COR-L47 (cell line): ENCODE measurements around the gene DEF6.
"Not testable (repeated sequence)": the region's sequence is repeated elsewhere in the genome, so short reads cannot be mapped to it uniquely, and the experiment has no call there.

Experiments
- DNase-seq: peaks from one replicate; lab custom pipeline; 2025; lab: John Stamatoyannopoulos, UW

The DEF6 gene

GRCh38 chr6:35280903-35281302, 16.7 kb upstream of the DEF6 start:
- no peak for DNase-seq

DNA sequence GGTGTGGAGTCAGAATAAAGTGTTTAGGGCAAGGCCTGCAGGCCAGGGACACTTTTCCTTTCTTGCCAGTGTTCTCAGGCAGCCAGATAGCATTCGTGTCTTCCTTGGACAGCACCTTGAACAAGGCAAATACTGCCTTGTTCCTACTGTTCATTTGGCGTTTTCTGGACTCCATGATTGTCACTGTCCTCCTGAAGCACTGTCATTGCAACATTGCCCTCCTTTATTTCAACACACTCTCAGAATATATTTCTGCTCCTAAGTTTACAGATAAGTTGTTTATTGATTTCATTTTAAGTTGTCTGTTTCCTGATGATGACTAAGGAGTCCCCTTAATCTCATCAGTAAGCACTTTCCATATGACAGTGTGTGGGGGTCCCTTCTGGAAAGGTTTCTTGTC, 15.1 kb upstream of the DEF6 start:
- DNase-seq, result no peak

GRCh38 chr6:35283361-35283760, 14.3 kb upstream of the DEF6 start:
- DNase-seq, result no peak

GRCh38 chr6:35287671-35288396, 9.8 kb upstream of the DEF6 start:
- DNase-seq, result no peak

- no peak for DNase-seq
Measured at GRCh38 chr6:35288834-35289233, 8.8 kb upstream of the DEF6 start.

DNA sequence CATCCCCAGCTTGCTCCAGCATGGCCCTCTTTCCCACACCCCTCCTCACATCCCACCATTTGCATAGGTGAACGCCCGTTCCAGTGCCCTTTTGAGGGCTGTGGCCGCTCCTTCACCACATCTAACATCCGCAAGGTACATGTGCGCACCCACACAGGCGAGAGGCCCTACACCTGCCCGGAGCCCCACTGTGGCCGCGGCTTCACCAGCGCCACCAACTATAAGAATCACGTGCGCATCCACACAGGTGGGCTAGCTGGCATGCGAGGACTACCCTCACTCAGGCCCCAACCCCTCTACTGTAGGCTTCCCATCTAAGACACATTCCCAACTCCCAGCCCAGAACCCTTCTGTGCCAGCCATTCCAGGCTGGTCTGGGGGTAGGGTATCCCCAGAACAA, 6.1 kb upstream of the DEF6 start:
- no peak for DNase-seq

DNA sequence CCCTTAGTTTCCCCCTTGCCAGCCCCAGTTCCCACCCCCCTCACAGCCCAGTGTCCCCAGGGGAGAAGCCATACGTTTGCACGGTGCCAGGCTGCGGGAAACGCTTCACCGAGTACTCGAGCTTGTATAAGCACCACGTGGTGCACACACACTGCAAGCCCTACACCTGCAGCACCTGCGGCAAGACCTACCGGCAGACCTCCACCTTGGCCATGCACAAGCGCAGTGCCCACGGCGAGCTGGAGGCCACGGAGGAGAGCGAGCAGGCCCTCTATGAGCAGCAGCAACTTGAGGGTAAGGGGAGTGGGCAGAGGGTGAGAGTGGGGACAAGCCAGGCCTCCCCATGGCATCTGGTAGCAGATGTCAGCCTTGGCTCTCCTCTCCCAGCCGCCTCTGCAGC, 5.1 kb upstream of the DEF6 start:
- DNase-seq, result no peak

DNA sequence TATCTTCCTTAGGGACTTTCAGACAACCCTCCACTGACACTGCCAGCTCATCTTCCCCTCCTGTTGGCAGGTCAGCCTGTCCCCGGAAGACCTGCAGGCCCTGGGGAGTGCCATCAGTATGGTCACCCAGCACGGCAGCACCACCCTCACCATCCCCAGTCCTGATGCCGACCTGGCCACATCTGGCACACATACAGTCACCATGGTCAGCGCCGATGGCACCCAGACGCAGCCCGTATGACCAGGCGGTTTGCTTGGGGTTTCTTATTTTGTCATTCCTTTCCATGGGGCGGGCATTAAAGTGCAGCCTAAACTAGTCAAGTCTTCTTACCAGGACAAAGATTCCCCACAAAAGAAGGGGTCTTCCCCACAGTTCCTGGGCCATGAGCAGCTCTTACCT, 3.9 kb upstream of the DEF6 start:
- no peak for DNase-seq

DNA sequence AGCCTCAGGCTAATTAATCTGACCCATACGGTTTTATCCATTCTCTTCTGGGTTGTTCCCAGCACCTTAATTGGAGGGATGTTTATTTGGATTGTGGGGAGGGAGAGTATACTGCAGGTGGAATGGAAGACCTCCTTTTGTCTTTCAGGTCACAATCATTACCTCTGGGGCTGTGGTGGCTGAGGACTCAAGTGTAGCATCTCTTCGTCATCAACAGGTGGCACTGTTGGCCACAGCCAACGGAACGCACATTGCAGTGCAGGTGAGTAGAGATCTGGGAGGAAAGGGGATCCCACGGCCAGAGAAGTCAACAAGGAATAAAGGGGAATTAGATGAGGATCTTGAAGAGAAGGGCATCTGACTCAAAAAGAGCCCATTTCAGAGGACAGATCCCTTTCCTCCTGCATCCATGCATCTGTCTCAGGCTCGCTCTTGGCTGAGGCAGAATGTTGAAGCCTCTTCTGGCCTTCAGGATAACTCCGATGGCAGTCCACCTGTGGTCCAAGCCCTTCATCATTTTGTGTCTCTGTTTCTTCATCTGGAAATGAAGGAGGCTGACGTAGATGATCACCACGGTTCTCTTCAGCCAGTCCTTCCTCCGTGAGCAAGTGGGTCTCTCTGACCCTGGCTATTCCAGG, 3.2 kb upstream of the DEF6 start:
- DNase-seq, result peak; percentile 57

- no peak for DNase-seq
Measured at GRCh38 chr6:35295036-35295435, 2.6 kb upstream of the DEF6 start.

GRCh38 chr6:35295521-35296315, 1.9 kb upstream of the DEF6 start:
- no peak for DNase-seq

- no peak for DNase-seq
Measured at GRCh38 chr6:35296931-35297600, 552 bp upstream of the DEF6 start.

DNA sequence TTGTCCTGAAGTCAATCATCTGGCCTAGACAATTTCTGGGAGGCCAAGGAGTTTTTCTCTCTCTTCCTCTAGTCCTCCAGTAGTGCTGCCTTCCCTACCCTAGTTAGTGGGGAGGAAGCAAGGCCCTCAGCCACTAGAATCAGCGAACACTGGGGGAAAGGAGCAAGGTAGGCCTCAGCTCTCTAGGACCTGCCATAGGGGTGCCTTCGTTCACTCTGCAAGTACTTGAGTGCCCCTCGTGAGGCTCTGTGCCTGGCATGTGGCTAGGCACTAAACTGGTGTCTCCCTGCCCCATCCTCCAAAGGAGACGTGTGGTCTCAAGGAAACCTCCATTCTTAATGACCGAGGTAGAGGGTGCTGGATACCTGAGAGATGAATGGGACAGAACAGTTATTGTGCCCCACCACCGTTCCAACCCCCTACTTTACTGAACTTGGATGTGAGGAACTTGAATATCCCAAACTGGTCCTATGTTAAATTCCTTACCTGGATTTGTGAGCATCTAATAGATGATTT, 1.1 kb downstream of the DEF6 start:
- no peak for DNase-seq

- no peak for DNase-seq
Measured at GRCh38 chr6:35299674-35300073, 2.1 kb downstream of the DEF6 start.

- DNase-seq, result no peak
Measured at GRCh38 chr6:35300848-35301247, 3.2 kb downstream of the DEF6 start.

GRCh38 chr6:35302604-35303241, 5.1 kb downstream of the DEF6 start:
- DNase-seq, result no peak

DNA sequence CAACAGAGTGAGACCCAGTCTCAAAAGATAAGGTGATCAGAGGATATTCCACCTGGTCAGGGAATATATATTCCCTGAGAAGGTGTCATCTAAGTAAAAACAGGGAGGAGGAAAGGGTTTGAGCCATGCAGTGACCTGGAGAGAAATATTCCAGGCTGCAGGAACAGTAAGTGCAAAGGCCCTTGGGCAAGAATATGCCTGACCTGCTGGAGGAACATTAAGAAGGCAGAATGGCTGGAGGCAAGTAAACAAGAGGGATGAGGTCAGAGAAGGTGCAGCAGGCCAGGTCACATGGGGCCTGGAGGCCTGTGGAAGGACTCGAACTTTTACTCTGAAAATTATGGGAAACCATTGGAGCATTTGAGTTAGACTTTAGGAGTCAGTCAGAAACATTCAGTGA, 6.7 kb downstream of the DEF6 start:
- DNase-seq, result no peak

GRCh38 chr6:35305117-35305516, 7.5 kb downstream of the DEF6 start:
- no peak for DNase-seq

GRCh38 chr6:35307138-35307537, 9.5 kb downstream of the DEF6 start:
- DNase-seq, result not testable (repeated sequence)

DNA sequence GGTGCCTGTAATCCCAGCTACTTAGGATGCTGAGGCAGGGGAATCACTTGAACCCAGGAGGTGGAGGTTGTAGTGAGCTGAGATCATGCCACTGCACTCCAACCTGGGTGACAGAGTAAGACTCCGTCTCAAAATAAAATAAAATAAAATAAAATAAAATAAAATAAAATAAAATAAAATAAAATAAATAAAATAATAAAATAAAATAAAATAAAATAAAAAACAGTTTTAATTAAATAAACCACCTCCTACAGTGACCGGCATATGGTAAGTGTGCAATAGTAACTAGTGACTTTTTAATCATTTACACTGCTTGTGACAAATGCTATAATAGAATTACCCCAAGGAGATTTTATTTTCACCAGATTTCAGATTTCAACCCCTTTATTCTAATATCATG, 10.9 kb downstream of the DEF6 start:
- not testable (repeated sequence) for DNase-seq

DNA sequence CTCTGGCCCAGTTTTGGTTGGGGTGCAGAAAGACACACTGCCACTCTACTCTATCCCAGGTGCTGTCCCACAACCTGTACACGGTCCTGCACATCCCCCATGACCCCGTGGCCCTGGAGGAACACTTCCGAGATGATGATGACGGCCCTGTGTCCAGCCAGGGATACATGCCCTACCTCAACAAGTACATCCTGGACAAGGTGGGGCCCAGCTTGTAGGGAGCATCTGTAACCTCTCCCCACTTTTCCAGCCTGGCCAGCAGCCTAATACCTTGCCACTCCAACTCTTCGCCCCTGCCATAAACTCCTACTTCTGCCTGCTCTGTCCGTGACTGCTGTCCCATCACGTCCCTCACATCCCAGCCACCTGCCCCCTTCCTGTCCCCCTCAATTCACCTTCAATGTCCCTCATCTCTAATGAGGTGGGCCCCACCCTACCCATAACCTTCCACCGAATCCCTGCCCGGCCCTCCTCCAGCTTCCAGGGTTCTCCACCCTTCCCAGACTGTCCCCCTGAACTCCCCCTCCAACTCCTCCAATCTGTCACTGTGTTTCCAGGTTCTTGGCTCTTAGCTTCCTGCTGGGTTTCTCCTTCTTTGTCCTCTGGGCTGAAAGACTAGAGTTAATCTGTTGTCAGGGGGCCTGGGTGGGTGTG, 12.1 kb downstream of the DEF6 start:
- DNase-seq, result no peak
